ENCODE results near the gene KLF8. TPM values are rescaled to one million over a fixed set of nuclear protein-coding genes. Genes with fewer than 3 reads are reported as not detected.

Gene KLF8
- total and polyA plus RNA-seq, 7 donors = 0.69 to 19.7 (median 9.1) TPM

DNA sequence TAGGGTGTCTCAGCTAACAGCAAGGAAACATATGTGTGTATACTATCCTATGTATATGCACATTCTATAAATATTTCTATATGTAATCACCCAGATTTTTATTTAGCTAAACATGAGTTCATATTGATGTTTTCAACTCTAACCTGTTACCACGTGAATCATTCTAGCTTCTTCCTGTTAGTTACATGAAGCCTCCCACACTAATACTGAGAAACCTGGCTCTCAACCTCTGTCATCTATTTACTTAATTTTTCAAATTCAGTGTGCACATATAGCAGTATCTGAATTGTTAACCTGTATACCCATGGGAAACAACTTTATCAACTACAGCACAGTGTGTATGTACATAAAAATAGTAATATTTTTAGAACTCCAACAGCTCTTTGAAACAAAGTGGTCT is 57.3 kb downstream of the KLF8 start:
- TF ChIP-seq POLR2AphosphoS5 (IDR thresholded peaks at IDR 0.05) (no peak), POLR2A (IDR thresholded peaks at IDR 0.05) (no peak), EP300 (IDR thresholded peaks at IDR 0.05) (no peak)
- TF ChIP-seq, protein P1, sequence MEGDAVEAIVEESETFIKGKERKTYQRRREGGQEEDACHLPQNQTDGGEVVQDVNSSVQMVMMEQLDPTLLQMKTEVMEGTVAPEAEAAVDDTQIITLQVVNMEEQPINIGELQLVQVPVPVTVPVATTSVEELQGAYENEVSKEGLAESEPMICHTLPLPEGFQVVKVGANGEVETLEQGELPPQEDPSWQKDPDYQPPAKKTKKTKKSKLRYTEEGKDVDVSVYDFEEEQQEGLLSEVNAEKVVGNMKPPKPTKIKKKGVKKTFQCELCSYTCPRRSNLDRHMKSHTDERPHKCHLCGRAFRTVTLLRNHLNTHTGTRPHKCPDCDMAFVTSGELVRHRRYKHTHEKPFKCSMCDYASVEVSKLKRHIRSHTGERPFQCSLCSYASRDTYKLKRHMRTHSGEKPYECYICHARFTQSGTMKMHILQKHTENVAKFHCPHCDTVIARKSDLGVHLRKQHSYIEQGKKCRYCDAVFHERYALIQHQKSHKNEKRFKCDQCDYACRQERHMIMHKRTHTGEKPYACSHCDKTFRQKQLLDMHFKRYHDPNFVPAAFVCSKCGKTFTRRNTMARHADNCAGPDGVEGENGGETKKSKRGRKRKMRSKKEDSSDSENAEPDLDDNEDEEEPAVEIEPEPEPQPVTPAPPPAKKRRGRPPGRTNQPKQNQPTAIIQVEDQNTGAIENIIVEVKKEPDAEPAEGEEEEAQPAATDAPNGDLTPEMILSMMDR (IDR thresholded peaks at IDR 0.05) = no peak
- Histone ChIP-seq H3K36me3 (peaks cover 0 to 10% (median 0%) of the 10 kb centered on the region in 4 donors), H3K4me1 (no peaks in the 10 kb centered on the region), H3K27ac (no peak overlapping the region), H3K27me3 (no peaks in the 10 kb centered on the region), H3K4me3 (no peak overlapping the region), H3K9me3 (no peaks in the 10 kb centered on the region)
- intact Hi-C loops (cut with DNase I) = no loop called here
- 77 to 96% methylated on average over 1 of the region's 1 CpG for WGBS, 2 donors
- no peak for DNase-seq

DNA sequence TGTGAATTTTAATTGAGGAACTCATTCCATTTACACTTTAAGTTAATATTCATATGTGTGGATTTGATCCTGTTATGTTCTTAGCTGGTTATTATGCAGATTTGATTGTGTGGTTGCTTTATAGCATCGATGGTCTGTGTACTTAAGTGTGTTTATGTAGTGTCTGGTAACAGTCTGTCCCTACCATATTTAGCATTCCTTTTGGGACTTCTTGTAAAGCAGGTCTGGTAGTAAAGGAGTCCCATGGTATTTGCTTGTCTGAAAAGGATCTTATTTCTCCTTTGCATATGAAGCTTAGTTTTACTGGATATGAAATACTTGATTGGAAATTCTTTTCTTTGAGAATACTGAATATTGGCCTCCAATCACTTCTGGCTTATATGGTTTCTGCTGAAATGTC is 76.6 kb downstream of the KLF8 start:
- Histone ChIP-seq H3K36me3 (no peaks in the 10 kb centered on the region), H3K4me3 (no peak overlapping the region), H3K9me3 (no peaks in the 10 kb centered on the region), H3K27me3 (no peaks in the 10 kb centered on the region), H3K4me1 (no peaks in the 10 kb centered on the region), H3K27ac (no peak overlapping the region)
- DNase-seq = no peak
- 19 to 67% methylated on average over 1 of the region's 1 CpG for WGBS, 2 donors
- intact Hi-C loops (cut with DNase I) = no loop called here
- TF ChIP-seq EP300 (IDR thresholded peaks at IDR 0.05) (no peak), POLR2A (IDR thresholded peaks at IDR 0.05) (no peak), POLR2AphosphoS5 (IDR thresholded peaks at IDR 0.05) (no peak)
- TF ChIP-seq, protein P1 (IDR thresholded peaks at IDR 0.05) = no peak

DNA sequence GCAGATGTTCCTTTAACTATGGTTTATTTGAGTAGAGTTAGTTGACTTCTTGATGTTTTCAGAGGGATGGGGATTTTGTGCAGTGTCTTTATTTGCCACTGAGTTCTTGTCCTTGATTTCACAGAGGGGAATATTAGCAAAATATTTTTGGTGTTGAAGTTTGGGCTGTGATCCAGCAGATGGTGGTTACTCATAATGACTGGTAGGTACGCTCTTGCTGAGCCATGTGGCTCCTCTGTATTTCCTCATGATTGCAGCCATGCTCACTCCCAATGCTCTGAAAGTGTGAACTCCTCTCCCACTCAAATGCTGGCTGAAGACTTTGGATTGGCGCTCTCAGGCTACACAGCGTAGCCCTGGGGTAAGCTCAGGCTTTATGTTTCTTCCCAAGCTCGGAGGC is 77.7 kb downstream of the KLF8 start:
- WGBS, 2 donors = 90 to 94% methylated on average over 4 of the region's 4 CpGs
- H3K27ac ChIP-seq = no peak overlapping the region
- no peaks in the 10 kb centered on the region for H3K9me3 ChIP-seq
- H3K36me3 ChIP-seq = no peaks in the 10 kb centered on the region
- H3K27me3 ChIP-seq = no peaks in the 10 kb centered on the region
- intact Hi-C loops (cut with DNase I) = no loop called here
- no peak for TF ChIP-seq EP300 (IDR thresholded peaks at IDR 0.05)
- TF ChIP-seq POLR2AphosphoS5 (IDR thresholded peaks at IDR 0.05) = no peak
- TF ChIP-seq POLR2A (IDR thresholded peaks at IDR 0.05) = no peak
- TF ChIP-seq, protein P1 (IDR thresholded peaks at IDR 0.05) = no peak
- H3K4me3 ChIP-seq = no peak overlapping the region
- DNase-seq = no peak
- no peaks in the 10 kb centered on the region for H3K4me1 ChIP-seq

DNA sequence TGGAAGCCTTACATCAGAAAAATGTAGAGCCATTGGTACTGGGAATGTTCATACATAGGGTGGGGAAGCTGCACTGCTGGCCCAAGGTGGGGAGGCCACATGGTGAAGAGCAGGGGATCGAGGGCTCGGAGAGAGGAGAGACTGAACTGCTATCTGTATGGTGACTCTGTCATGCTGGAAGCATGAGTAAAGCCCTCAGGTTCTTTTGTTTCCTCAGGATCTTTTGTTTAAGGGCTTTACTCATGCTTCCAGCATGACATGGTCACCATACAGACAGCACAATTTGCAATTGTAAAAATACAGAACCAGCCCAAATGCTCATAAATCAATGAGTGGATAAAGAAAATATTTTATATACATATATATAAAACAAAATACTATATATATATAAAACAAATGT is 78.4 kb downstream of the KLF8 start:
- 94 to 97% methylated on average over 2 of the region's 2 CpGs for WGBS, 2 donors

DNA sequence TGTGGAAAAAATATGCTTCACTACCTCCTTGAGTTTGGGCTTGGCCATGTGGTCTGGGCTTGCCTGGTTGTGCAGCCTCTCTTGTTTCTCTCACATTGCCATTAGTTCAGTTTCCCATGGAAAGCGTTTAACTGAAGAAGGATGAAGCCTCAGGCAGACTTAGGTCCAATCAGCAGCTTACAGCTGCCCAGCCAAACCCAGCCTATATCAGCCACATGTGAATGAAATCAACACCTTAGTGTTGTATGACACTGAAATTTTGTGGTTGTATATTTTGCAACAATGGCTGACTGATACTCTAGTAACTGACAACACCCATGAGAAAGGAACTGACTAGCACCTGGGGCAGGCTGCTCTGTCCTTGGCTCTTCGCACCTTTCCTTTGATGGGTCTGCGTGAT is 81.2 kb downstream of the KLF8 start:
- Histone ChIP-seq H3K27me3 (no peaks in the 10 kb centered on the region), H3K9me3 (no peaks in the 10 kb centered on the region), H3K27ac (no peak overlapping the region), H3K36me3 (no peaks in the 10 kb centered on the region), H3K4me1 (no peaks in the 10 kb centered on the region), H3K4me3 (no peak overlapping the region)
- 83 to 90% methylated on average over 3 of the region's 3 CpGs for WGBS, 2 donors
- DNase-seq = no peak
- intact Hi-C loops (cut with DNase I) = no loop called here
- TF ChIP-seq, protein P1 (IDR thresholded peaks at IDR 0.05) = no peak
- TF ChIP-seq POLR2A (IDR thresholded peaks at IDR 0.05) (no peak), EP300 (IDR thresholded peaks at IDR 0.05) (no peak), POLR2AphosphoS5 (IDR thresholded peaks at IDR 0.05) (no peak)

More for the DNA sequence above, 78.4 kb downstream of the KLF8 start:
- TF ChIP-seq POLR2AphosphoS5 (IDR thresholded peaks at IDR 0.05) (no peak), POLR2A (IDR thresholded peaks at IDR 0.05) (no peak)
- TF ChIP-seq, protein P1 (IDR thresholded peaks at IDR 0.05) = no peak
- H3K4me1 ChIP-seq = no peaks in the 10 kb centered on the region
- intact Hi-C loops (cut with DNase I) = no loop called here
- no peak for DNase-seq
- H3K4me3 ChIP-seq = no peak overlapping the region
- H3K27me3 ChIP-seq = no peaks in the 10 kb centered on the region
- H3K36me3 ChIP-seq = no peaks in the 10 kb centered on the region
- H3K9me3 ChIP-seq = no peaks in the 10 kb centered on the region
- H3K27ac ChIP-seq = no peak overlapping the region

Measured in sigmoid colon (tissue), 7 donors.